ENCODE results near the gene NPPC.

Gene NPPC

GRCh38 chr2:231928481-231928880 lies 2.3 kb upstream of the NPPC start:
- TF ChIP-seq CTCF (IDR thresholded peaks at IDR 0.05), result no peak

GRCh38 chr2:231927566-231927890 lies 1.3 kb upstream of the NPPC start:
- TF ChIP-seq CTCF (IDR thresholded peaks at IDR 0.05), result no peak

GRCh38 chr2:231926761-231927565 lies 767 bp upstream of the NPPC start:
- no peak for TF ChIP-seq CTCF (IDR thresholded peaks at IDR 0.05)

- peak; percentile 70 for TF ChIP-seq CTCF (IDR thresholded peaks at IDR 0.05)
Measured at GRCh38 chr2:231925303-231926179, 655 bp downstream of the NPPC start.

- no peak for TF ChIP-seq CTCF (IDR thresholded peaks at IDR 0.05)
Measured at GRCh38 chr2:231924889-231925275, 1.3 kb downstream of the NPPC start.

- TF ChIP-seq CTCF (IDR thresholded peaks at IDR 0.05), result no peak
Measured at GRCh38 chr2:231923951-231924888, 2.0 kb downstream of the NPPC start.

GRCh38 chr2:231923010-231923344 lies 3.2 kb downstream of the NPPC start:
- TF ChIP-seq CTCF (IDR thresholded peaks at IDR 0.05), result no peak

Data from LNCAP (cell line).